HG02623 (cell line): ENCODE results near the gene CCDC170.

ENCODE experiments used
- ATAC-seq: cut with Tn5 transposase; IDR thresholded peaks from one replicate; pipeline ENCODE4 v1.9.1; 2021; ENCODE audit warnings: moderate library complexity; ENCODE audit not compliant: unreplicated experiment

CCDC170 gene

DNA sequence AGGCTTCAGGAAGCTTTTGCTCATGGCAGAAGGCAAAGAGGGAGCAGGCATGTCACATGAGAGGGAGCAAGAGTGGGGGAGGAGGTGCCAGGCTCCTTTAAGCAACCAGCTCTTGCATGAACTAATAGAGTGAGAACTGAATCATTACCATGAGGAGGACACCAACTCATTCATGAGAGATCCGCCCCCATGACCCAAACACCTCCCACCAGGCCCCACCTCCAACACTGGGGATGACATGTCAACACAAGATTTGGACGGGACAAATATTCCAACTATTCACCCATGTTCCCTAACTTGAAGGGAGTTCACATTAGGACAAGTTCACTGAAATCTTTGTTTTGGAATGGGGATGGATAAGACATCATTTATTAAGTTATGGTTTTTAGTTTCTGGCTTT lies 158.5 kb downstream of the CCDC170 start:
- no peak for ATAC-seq

- no peak for ATAC-seq
These were observed 161.3 kb downstream of the CCDC170 start for GRCh38 chr6:151655099-151655498.

- ATAC-seq: no peak
These were observed 162.6 kb downstream of the CCDC170 start for GRCh38 chr6:151656392-151656791.

DNA sequence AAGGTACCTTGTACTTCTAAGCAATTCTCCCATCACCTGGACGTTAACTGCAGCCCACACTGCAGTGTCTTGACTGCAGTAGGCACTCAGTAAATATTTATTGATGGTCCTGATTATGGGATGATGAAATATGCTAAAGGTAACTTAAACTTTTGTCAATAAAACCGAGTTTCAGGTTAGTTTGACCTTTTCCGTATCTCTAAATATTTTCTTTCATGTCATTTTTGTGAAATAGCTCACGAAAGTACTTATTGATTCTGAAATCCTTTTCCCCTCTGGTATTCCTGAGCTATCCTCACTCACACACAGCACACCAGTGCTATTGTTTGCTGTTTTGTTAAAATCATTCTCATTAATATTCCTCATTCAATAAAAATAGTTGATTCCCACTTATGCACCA lies 164.3 kb downstream of the CCDC170 start:
- no peak for ATAC-seq

- ATAC-seq: no peak
These were observed 165.4 kb downstream of the CCDC170 start for GRCh38 chr6:151659212-151659611.

DNA sequence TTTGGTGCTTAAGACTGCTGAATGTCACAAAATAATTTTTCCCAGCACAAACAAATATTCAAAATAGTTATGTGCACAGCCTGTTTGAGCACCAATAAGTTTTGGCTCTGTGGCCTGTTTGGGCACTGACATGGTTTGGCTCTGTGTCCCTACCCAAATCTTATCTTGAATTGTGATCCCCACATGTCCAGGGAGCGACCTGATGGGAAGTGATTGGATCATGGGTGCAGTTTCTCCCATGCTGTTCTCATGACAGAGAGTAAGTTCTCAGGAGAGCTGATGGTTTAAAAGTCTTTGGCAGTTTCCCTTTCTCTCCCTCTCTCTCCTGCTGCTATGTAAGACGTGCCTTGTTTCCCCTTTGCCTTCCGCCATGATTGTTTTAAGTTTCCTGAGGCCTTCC lies 167.7 kb downstream of the CCDC170 start:
- ATAC-seq: no peak

DNA sequence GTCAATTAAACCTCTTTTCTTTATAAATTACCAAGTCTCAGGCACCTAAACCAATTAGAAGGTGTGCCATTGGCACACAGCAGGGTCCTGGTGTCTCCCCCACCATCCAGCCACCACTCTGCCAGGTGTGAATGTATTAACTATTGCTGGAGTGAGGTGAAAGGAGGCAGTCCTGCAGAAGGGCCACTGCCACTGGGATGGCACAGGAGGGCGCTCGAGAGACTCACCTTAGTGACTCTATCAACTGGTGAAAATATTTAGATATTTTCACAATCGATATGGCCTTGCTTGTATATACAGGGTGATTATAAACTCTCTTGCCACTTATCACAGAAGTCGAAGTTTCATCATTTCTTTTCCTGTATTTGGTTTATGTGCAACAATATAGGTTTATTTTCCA lies 168.1 kb downstream of the CCDC170 start:
- ATAC-seq: no peak

- no peak for ATAC-seq
These were observed 169.7 kb downstream of the CCDC170 start for GRCh38 chr6:151663559-151663958.

DNA sequence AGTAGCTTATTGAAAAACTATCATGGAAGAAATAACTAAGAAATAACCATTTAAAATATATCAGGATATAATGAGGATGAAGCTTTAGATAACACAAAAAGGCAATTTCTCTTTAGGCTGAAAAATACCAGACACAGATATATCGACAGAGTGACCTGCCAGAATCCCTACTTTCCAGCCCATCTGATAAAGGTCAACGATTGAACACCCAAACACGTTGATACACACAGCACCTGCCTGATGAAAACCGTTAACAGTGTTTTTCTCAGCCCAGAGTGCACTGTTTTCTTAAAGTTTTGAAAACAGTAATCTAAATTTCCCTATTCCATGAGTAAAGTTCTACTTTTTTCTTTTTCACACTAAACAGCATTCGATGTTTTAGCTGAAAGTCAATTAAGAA lies 170.6 kb downstream of the CCDC170 start:
- no peak for ATAC-seq

DNA sequence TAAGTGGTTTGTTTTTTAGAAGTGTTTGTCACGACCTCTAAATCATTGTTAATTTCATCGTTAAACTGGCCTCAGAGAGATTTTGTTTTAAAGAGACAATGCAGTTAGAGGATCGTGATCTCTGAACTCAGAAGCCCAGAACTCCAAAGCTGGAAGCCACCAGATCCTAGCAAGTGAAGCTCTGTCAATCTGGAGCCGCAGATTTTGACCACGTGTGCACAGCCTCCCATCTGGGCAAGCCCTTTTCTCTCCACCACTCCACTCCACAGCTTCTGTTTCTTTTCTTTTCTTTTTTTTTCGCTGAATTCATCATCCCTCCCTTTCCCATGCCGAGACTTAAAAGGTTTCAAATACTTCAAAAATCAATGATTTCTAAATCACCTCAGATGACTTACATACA lies 171.5 kb downstream of the CCDC170 start:
- no peak for ATAC-seq

DNA sequence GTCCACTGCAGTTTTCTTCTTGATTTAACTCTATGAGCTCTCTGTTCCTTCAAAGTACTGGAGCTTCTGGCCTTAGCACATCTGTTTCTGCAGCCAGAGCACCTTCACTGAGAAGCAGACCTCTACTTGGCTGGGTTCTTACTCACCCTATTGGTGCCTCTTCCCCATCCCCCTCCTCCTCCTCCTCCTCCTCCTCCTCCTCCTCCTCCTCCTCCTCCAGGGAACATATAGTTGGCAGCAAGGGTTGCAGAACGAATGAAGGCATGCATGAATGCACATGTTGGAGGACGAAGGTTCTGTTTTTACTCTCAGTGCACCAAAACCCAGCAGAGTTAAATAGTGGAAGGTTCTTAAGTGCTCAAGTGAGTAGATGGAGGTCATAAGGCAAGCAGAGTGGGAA lies 172.7 kb downstream of the CCDC170 start:
- ATAC-seq: no peak

- ATAC-seq: no peak
These were observed 175.4 kb downstream of the CCDC170 start for GRCh38 chr6:151669208-151669560.

DNA sequence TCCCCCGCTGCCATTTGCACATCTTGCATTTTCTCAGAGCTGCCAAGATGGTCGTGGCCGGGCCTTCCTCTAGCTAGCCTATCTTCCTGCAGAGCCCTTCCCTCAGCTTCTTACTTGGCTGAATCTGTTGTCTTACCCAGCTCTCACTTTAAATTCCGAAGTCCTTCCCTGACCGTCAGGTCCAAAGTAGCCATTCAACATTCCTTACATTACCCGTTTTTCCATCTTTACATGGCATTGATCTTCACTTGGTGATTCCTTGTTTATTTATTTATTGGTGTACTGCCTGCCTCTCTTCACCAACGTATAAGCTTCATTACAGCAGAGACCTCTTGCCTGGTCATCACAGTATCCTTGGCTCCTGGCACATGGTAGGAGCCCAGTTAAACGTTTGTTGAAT lies 176.3 kb downstream of the CCDC170 start:
- no peak for ATAC-seq
